Transverse colon (tissue), 4 donors: ENCODE results near the gene APLNR.

Experiments used
- EP300 ChIP-seq: sonication (generic); formaldehyde crosslinking; IDR thresholded peaks from one replicate; pipeline ENCODE4 v1.6.1; 2017; ENCODE audit warnings: antibody characterized with exemption, low read depth
- POLR2A ChIP-seq: fragments of 450-650 bp; IDR thresholded peaks from one replicate; pipeline ENCODE4 v1.6.1; 2016; ENCODE audit warnings: antibody characterized with exemption, mild to moderate bottlenecking, moderate library complexity
- POLR2AphosphoS5 ChIP-seq, 3 donors: sonication (generic); formaldehyde crosslinking; IDR thresholded peaks; one replicate each; pipeline ENCODE4 v1.6.1; 2016; ENCODE audit warnings: antibody characterized with exemption in 3 of 3
- TF ChIP-seq, protein P1 (sequence below), 5 experiments: fragments of 200-600 bp in 3 of 5; fragments of 450-650 bp in 2 of 5; sonication (generic) in 3 of 5; IDR thresholded peaks; 1 replicate in 2 of 5; 2 replicates in 3 of 5; pipeline ENCODE4 v1.5.1; 2016 to 2017; ENCODE audit warnings: antibody characterized with exemption in 5 of 5, inconsistent platforms in 3 of 5, mild to moderate bottlenecking in 2 of 5, moderate library complexity in 1 of 5

DNA sequence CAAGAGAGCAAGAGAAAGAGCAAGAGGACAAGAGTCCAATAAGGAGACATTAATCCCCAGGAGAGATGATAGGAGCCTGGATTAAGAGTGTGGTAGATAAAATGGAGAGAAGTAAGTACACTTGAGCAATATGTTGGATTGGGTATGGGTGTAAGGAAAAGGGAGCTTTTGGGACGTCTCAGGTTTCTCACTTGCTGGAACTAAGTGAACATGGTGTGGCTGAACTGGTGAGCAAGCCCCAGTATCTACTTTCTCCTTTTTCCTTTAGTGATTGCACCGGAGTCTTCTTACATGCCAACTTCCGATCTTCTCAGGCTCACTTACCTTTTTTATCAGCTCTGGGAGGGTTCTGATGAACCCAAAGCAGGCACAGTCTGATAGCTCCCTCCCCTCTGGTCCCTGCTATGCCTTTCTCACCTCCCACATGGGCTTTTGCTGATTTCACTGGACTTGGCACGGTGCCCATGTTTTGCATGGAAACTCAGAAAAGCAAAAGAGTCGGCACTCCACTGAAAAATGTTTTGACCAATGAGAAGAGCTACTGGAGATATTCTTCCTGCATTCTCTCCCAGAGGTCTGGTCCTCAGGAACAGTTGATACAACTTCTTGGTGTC lies 14.5 kb upstream of the APLNR start:
- TF ChIP-seq, protein P1, sequence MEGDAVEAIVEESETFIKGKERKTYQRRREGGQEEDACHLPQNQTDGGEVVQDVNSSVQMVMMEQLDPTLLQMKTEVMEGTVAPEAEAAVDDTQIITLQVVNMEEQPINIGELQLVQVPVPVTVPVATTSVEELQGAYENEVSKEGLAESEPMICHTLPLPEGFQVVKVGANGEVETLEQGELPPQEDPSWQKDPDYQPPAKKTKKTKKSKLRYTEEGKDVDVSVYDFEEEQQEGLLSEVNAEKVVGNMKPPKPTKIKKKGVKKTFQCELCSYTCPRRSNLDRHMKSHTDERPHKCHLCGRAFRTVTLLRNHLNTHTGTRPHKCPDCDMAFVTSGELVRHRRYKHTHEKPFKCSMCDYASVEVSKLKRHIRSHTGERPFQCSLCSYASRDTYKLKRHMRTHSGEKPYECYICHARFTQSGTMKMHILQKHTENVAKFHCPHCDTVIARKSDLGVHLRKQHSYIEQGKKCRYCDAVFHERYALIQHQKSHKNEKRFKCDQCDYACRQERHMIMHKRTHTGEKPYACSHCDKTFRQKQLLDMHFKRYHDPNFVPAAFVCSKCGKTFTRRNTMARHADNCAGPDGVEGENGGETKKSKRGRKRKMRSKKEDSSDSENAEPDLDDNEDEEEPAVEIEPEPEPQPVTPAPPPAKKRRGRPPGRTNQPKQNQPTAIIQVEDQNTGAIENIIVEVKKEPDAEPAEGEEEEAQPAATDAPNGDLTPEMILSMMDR (IDR thresholded peaks at IDR 0.05) = no peak
- TF ChIP-seq POLR2A (no peak), POLR2AphosphoS5 (IDR thresholded peaks at IDR 0.05) (no peak), EP300 (no peak)
